WTC11 (cell line): ENCODE results near the gene TP53INP2. TPM values are rescaled to one million over a fixed set of nuclear protein-coding genes. Genes with fewer than 3 reads are reported as not detected.

Source experiments
- ATAC-seq: fragments of 200-7000 bp; cut with Tn5 transposase; 2 replicates; pipeline ENCODE4 v1.10.0; 2021; ENCODE audit warnings: mild to moderate bottlenecking, moderate library complexity
- CTCF ChIA-PET: fragments of 300-600 bp; sonication (Branson Sonifier 250); formaldehyde crosslinking; loops from one replicate; lab custom pipeline; 2021; ENCODE audit warnings: antibody characterized with exemption; lab: Charles Lee
- POLR2A ChIA-PET: fragments of 350-600 bp; sonication (Branson Sonifier 250); formaldehyde crosslinking; loops from one replicate; lab custom pipeline; 2021; ENCODE audit warnings: antibody characterized with exemption; lab: Charles Lee
- DNase-seq: peaks from one replicate; pipeline ENCODE4 v3.0.0; 2021; ENCODE audit warnings: low spot score
- H3K27ac Mint-ChIP-seq: 2 replicates; pipeline ENCODE4 v1.8.0; 2021; ENCODE audit warnings: mixed read lengths
- H3K27me3 Mint-ChIP-seq: 2 replicates; pipeline ENCODE4 v1.8.0; 2021; ENCODE audit warnings: low read depth, mild to moderate bottlenecking, moderate library complexity, mixed read lengths
- H3K36me3 Mint-ChIP-seq: 2 replicates; pipeline ENCODE4 v1.8.0; 2021; ENCODE audit warnings: mixed read lengths
- H3K4me1 Mint-ChIP-seq: 2 replicates; pipeline ENCODE4 v1.8.0; 2022; ENCODE audit warnings: mixed read lengths
- H3K4me3 Mint-ChIP-seq: 2 replicates; pipeline ENCODE4 v1.8.0; 2021; ENCODE audit warnings: mild to moderate bottlenecking, moderate library complexity, mixed read lengths
- H3K9me3 Mint-ChIP-seq: 2 replicates; pipeline ENCODE4 v1.8.0; 2021; ENCODE audit warnings: mixed read lengths
- ATF2 ChIP-seq: sonication (generic); formaldehyde crosslinking; IDR thresholded peaks from 2 replicates; pipeline ENCODE4 v1.8.1; 2022; ENCODE audit warnings: low read depth, missing genetic modification reagents, borderline replicate concordance
- CDX4 ChIP-seq: fragments of 250-450 bp; sonication (Bioruptor Pico); IDR thresholded peaks from 2 replicates; pipeline ENCODE4 v1.9.0; 2021; ENCODE audit warnings: moderate library complexity, mild to moderate bottlenecking, inconsistent platforms, borderline replicate concordance
- E2F5 ChIP-seq: sonication (generic); formaldehyde crosslinking; IDR thresholded peaks from 2 replicates; pipeline ENCODE4 v1.8.1; 2022; ENCODE audit warnings: mild to moderate bottlenecking, moderate library complexity, missing genetic modification reagents
- FOXP1 ChIP-seq: sonication (generic); formaldehyde crosslinking; IDR thresholded peaks from 2 replicates; pipeline ENCODE4 v1.8.0; 2022; ENCODE audit warnings: missing genetic modification reagents, mild to moderate bottlenecking, moderate library complexity, borderline replicate concordance
- GRHL2 ChIP-seq: fragments of 250-450 bp; sonication (Bioruptor Pico); IDR thresholded peaks from 2 replicates; pipeline ENCODE4 v1.8.0; 2022; ENCODE audit warnings: mild to moderate bottlenecking, moderate library complexity; ENCODE audit not compliant: insufficient replicate concordance, severe bottlenecking
- JAZF1 ChIP-seq: fragments of 250-450 bp; sonication (Bioruptor Pico); IDR thresholded peaks from 2 replicates; pipeline ENCODE4 v1.9.0; 2021; ENCODE audit warnings: moderate library complexity, mild to moderate bottlenecking, inconsistent platforms
- PRRX2 ChIP-seq: fragments of 250-450 bp; sonication (Bioruptor Pico); IDR thresholded peaks from 2 replicates; pipeline ENCODE4 v1.8.0; 2021; ENCODE audit warnings: mild to moderate bottlenecking
- SMAD4 ChIP-seq: sonication (generic); formaldehyde crosslinking; IDR thresholded peaks from 2 replicates; pipeline ENCODE4 v1.8.0; 2022; ENCODE audit warnings: mild to moderate bottlenecking, missing genetic modification reagents
- TP53 ChIP-seq: sonication (generic); formaldehyde crosslinking; IDR thresholded peaks from 2 replicates; pipeline ENCODE4 v1.8.1; 2023; ENCODE audit warnings: mild to moderate bottlenecking, missing genetic modification reagents
- ZMAT4 ChIP-seq: fragments of 250-450 bp; sonication (Bioruptor Pico); IDR thresholded peaks from 2 replicates; pipeline ENCODE4 v1.9.0; 2021; ENCODE audit warnings: mild to moderate bottlenecking
- ZNF219 ChIP-seq: sonication (generic); formaldehyde crosslinking; IDR thresholded peaks from 2 replicates; pipeline ENCODE4 v1.8.0; 2023; ENCODE audit warnings: missing genetic modification reagents, mild to moderate bottlenecking, borderline replicate concordance
- ZNF232 ChIP-seq: sonication (generic); formaldehyde crosslinking; IDR thresholded peaks from 2 replicates; pipeline ENCODE4 v1.8.0; 2022; ENCODE audit warnings: mild to moderate bottlenecking, missing genetic modification reagents
- total RNA-seq: library from RNA; stranded (reverse); gene quantifications from 3 replicates; pipeline ENCODE4 v1.2.3, GENCODE V29; 2021
- TF ChIP-seq, protein P1 (sequence below): fragments of 200-600 bp; IDR thresholded peaks from 2 replicates; pipeline ENCODE4 v1.8.0; 2022; ENCODE audit warnings: antibody characterized with exemption
- TF ChIP-seq, protein P2 (sequence below): sonication (generic); formaldehyde crosslinking; IDR thresholded peaks from 2 replicates; pipeline ENCODE4 v1.8.1; 2023; ENCODE audit warnings: mild to moderate bottlenecking, moderate library complexity, missing genetic modification reagents
- TF ChIP-seq, protein P3 (sequence below): sonication (generic); formaldehyde crosslinking; IDR thresholded peaks from 2 replicates; pipeline ENCODE4 v1.8.0; 2023; ENCODE audit warnings: mild to moderate bottlenecking, missing genetic modification reagents
- TF ChIP-seq, protein P4 (sequence below): sonication (generic); formaldehyde crosslinking; IDR thresholded peaks from 2 replicates; pipeline ENCODE4 v1.8.1; 2022; ENCODE audit warnings: low read depth, mild to moderate bottlenecking, moderate library complexity, missing genetic modification reagents, borderline replicate concordance

The TP53INP2 gene
- total RNA-seq, 1 experiment from 2014 or later: 4.3 TPM

DNA sequence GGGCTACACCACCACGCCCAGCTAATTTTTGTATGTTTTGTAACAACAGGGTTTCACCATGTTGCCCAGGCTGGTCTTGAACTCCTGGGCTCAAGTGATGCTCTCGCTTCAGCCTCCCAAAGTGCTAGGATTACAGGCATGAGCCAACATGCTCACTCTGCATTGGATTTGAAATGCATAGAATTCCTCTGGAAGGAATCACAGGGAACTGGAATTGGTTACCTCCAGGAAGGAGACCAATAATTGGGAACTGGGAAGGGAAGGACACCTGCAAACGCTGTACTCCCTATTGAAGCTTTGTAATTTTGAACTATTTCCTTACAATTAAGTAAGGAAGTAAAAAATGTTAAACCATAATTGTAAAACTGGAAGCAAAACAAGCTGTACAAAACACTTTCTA, 12.3 kb upstream of the TP53INP2 start:
- Mint-ChIP-seq H3K4me1 (no peaks in the 10 kb centered on the region), H3K9me3 (no peaks in the 10 kb centered on the region), H3K36me3 (no peaks in the 10 kb centered on the region), H3K4me3 (no peak overlapping the region), H3K27ac (no peak overlapping the region), H3K27me3 (no peaks in the 10 kb centered on the region)
- DNase-seq (no peak), ATAC-seq (no peak)
- CTCF ChIA-PET: interaction anchor here (1.0 kb wide), 1 partner anchor 379 kb away, joined by 3 read pairs; no protein-coding TSS in a partner anchor
- POLR2A ChIA-PET: no interaction called here
- no peak for TF ChIP-seq ZMAT4
- TF ChIP-seq, protein P1, sequence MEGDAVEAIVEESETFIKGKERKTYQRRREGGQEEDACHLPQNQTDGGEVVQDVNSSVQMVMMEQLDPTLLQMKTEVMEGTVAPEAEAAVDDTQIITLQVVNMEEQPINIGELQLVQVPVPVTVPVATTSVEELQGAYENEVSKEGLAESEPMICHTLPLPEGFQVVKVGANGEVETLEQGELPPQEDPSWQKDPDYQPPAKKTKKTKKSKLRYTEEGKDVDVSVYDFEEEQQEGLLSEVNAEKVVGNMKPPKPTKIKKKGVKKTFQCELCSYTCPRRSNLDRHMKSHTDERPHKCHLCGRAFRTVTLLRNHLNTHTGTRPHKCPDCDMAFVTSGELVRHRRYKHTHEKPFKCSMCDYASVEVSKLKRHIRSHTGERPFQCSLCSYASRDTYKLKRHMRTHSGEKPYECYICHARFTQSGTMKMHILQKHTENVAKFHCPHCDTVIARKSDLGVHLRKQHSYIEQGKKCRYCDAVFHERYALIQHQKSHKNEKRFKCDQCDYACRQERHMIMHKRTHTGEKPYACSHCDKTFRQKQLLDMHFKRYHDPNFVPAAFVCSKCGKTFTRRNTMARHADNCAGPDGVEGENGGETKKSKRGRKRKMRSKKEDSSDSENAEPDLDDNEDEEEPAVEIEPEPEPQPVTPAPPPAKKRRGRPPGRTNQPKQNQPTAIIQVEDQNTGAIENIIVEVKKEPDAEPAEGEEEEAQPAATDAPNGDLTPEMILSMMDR: no peak
- no peak for TF ChIP-seq E2F5 (CRISPR knock-in tag)

DNA sequence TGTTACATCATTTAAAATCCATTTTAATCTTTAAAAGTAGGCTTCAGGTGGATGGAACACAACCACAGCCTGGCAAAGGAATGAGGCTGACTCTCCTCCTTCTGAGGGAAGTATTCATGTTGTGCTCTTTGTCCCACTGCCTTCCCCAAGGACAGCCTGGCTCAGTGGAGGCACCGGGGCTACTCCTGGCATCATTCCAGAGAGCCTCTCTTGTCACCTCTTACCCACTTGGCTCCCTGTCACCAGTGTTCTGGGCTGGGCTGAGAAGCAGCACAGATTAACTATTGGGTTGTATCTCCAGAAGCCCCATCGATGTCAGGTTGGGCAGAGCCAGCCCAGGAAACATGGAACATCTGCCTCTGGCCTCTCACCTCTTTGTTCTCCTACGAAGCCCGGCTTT, 10.7 kb upstream of the TP53INP2 start:
- H3K36me3 Mint-ChIP-seq: no peaks in the 10 kb centered on the region
- POLR2A ChIA-PET: no interaction called here
- no peak overlapping the region for H3K27ac Mint-ChIP-seq
- peaks cover 4% of the 10 kb centered on the region; the same call in 1 of the 2 replicates for H3K27me3 Mint-ChIP-seq
- H3K4me3 Mint-ChIP-seq: no peak overlapping the region
- no peaks in the 10 kb centered on the region for H3K9me3 Mint-ChIP-seq
- H3K4me1 Mint-ChIP-seq: no peaks in the 10 kb centered on the region
- no peak for DNase-seq
- TF ChIP-seq, protein P2, sequence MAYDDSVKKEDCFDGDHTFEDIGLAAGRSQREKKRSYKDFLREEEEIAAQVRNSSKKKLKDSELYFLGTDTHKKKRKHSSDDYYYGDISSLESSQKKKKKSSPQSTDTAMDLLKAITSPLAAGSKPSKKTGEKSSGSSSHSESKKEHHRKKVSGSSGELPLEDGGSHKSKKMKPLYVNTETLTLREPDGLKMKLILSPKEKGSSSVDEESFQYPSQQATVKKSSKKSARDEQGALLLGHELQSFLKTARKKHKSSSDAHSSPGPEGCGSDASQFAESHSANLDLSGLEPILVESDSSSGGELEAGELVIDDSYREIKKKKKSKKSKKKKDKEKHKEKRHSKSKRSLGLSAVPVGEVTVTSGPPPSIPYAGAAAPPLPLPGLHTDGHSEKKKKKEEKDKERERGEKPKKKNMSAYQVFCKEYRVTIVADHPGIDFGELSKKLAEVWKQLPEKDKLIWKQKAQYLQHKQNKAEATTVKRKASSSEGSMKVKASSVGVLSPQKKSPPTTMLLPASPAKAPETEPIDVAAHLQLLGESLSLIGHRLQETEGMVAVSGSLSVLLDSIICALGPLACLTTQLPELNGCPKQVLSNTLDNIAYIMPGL (CRISPR knock-in tag): no peak
- TF ChIP-seq SMAD4 (CRISPR knock-in tag): no peak
- no peak for TF ChIP-seq ATF2 (CRISPR knock-in tag)
- TF ChIP-seq, protein P3, sequence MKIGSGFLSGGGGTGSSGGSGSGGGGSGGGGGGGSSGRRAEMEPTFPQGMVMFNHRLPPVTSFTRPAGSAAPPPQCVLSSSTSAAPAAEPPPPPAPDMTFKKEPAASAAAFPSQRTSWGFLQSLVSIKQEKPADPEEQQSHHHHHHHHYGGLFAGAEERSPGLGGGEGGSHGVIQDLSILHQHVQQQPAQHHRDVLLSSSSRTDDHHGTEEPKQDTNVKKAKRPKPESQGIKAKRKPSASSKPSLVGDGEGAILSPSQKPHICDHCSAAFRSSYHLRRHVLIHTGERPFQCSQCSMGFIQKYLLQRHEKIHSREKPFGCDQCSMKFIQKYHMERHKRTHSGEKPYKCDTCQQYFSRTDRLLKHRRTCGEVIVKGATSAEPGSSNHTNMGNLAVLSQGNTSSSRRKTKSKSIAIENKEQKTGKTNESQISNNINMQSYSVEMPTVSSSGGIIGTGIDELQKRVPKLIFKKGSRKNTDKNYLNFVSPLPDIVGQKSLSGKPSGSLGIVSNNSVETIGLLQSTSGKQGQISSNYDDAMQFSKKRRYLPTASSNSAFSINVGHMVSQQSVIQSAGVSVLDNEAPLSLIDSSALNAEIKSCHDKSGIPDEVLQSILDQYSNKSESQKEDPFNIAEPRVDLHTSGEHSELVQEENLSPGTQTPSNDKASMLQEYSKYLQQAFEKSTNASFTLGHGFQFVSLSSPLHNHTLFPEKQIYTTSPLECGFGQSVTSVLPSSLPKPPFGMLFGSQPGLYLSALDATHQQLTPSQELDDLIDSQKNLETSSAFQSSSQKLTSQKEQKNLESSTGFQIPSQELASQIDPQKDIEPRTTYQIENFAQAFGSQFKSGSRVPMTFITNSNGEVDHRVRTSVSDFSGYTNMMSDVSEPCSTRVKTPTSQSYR (CRISPR knock-in tag): no peak
- no peak for TF ChIP-seq ZNF232 (CRISPR knock-in tag)
- no peak for TF ChIP-seq JAZF1 (CRISPR knock-in tag)
- TF ChIP-seq ZNF219 (CRISPR knock-in tag): no peak
- no peak for TF ChIP-seq FOXP1
- no peak for TF ChIP-seq TP53
- no peak for TF ChIP-seq CDX4 (CRISPR knock-in tag)
- TF ChIP-seq PRRX2 (CRISPR knock-in tag): no peak
- TF ChIP-seq, protein P4, sequence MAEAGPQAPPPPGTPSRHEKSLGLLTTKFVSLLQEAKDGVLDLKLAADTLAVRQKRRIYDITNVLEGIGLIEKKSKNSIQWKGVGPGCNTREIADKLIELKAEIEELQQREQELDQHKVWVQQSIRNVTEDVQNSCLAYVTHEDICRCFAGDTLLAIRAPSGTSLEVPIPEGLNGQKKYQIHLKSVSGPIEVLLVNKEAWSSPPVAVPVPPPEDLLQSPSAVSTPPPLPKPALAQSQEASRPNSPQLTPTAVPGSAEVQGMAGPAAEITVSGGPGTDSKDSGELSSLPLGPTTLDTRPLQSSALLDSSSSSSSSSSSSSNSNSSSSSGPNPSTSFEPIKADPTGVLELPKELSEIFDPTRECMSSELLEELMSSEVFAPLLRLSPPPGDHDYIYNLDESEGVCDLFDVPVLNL: no peak
- no peak for TF ChIP-seq GRHL2 (CRISPR knock-in tag)
- TF ChIP-seq, all 79 proteins: peak for 0
- CTCF ChIA-PET: interaction anchor here (1.1 to 1.4 kb wide), 2 partner anchors 15 to 76 kb away, joined by 3 to 4 read pairs; no protein-coding TSS in a partner anchor
- no peak for ATAC-seq
